ENCODE measurements around the gene UBE3D.
"Not testable (repeated sequence)": the region's sequence is repeated elsewhere in the genome, so short reads cannot be mapped to it uniquely, and the experiment has no call there.

UBE3D gene

DNA sequence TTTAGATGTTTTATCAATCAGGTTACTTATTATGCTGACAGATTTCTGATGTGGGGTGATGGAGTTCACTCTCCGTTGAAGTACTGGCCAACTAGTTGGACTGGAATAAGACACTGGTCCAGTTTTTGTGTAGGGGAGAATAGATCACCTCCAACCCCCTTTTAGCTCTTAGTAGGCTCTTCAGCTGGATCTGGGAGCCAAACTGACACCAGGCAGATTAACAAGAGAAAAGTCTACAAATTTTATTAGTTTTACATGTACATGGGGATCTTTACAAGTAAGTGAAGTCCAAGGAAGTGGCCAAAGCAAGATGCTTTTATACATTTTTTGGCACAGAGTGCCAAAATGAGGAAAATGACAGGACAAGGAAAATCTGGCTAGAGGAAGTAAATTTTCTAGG is 107.1 kb downstream of the UBE3D start:
- no peak overlapping the region for H3K4me3 ChIP-seq (ENCODE audit: insufficient read depth, low read depth, low read length, poor library complexity, severe bottlenecking)
- no peaks in the 10 kb centered on the region for H3K9me3 ChIP-seq (ENCODE audit: control insufficient read depth, low read length)
- H3K36me3 ChIP-seq (ENCODE audit: control insufficient read depth, insufficient read depth, low read length), result peaks cover 9% of the 10 kb centered on the region
- no peaks in the 10 kb centered on the region for H3K4me1 ChIP-seq (ENCODE audit: control insufficient read depth, insufficient read depth, low read length, poor library complexity, severe bottlenecking)
- DNase-seq, result no peak
- H3K27me3 ChIP-seq (replicated peaks; ENCODE audit: control insufficient read depth, insufficient read depth, low read length, poor library complexity, severe bottlenecking), result no peaks in the 10 kb centered on the region
- H3K27ac ChIP-seq (ENCODE audit: insufficient read depth, low read length, poor library complexity, severe bottlenecking), result no peak overlapping the region

- Histone ChIP-seq H3K27ac (ENCODE audit: insufficient read depth, low read length, poor library complexity, severe bottlenecking) (no peak overlapping the region), H3K36me3 (ENCODE audit: control insufficient read depth, insufficient read depth, low read length) (peaks cover 9% of the 10 kb centered on the region), H3K27me3 (replicated peaks; ENCODE audit: control insufficient read depth, insufficient read depth, low read length, poor library complexity, severe bottlenecking) (no peaks in the 10 kb centered on the region), H3K4me1 (ENCODE audit: control insufficient read depth, insufficient read depth, low read length, poor library complexity, severe bottlenecking) (no peaks in the 10 kb centered on the region), H3K9me3 (ENCODE audit: control insufficient read depth, low read length) (no peaks in the 10 kb centered on the region), H3K4me3 (ENCODE audit: insufficient read depth, low read depth, low read length, poor library complexity, severe bottlenecking) (no peak overlapping the region)
- no peak for DNase-seq
Measured at GRCh38 chr6:82957868-82958245, 107.8 kb downstream of the UBE3D start.

DNA sequence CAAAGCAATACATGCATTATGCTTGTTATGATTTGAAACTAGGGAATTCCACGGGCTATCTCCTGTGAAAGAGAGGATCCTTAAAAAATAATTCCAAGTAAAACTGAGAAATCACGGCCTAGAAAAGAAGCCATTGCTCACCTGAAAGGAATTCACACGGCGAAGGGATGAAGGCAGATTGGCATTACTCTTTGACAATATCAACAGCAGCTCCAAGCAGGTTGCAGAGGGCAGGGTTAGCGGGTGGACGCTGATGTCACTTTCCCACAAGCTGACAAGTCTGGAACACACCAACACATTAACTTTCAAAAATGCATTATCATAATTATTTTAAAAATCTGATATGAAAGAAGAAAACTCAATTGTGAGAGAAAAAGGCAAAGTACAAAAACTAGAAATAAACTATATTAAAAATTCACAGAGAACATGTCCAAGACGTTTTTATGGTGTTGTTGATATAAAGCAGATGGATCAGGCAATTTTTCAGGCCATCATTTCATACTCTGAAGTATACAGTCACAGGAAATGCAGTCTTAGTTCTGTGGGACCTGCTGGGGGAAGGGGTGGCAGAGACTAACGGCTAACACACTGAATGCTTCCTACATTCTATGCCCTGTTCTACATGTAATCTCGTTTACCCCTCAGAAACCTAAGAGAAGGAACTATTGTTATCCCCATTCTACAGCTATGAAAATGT is 108.3 kb downstream of the UBE3D start:
- no peaks in the 10 kb centered on the region for H3K27me3 ChIP-seq (replicated peaks; ENCODE audit: control insufficient read depth, insufficient read depth, low read length, poor library complexity, severe bottlenecking)
- no peak overlapping the region for H3K4me3 ChIP-seq (ENCODE audit: insufficient read depth, low read depth, low read length, poor library complexity, severe bottlenecking)
- DNase-seq, result no peak
- no peak overlapping the region for H3K27ac ChIP-seq (ENCODE audit: insufficient read depth, low read length, poor library complexity, severe bottlenecking)
- H3K4me1 ChIP-seq (ENCODE audit: control insufficient read depth, insufficient read depth, low read length, poor library complexity, severe bottlenecking), result no peaks in the 10 kb centered on the region
- H3K36me3 ChIP-seq (ENCODE audit: control insufficient read depth, insufficient read depth, low read length), result peaks cover 9% of the 10 kb centered on the region
- H3K9me3 ChIP-seq (ENCODE audit: control insufficient read depth, low read length), result no peaks in the 10 kb centered on the region

- Histone ChIP-seq H3K27ac (ENCODE audit: insufficient read depth, low read length, poor library complexity, severe bottlenecking) (no peak overlapping the region), H3K9me3 (ENCODE audit: control insufficient read depth, low read length) (no peaks in the 10 kb centered on the region), H3K4me1 (ENCODE audit: control insufficient read depth, insufficient read depth, low read length, poor library complexity, severe bottlenecking) (no peaks in the 10 kb centered on the region), H3K36me3 (ENCODE audit: control insufficient read depth, insufficient read depth, low read length) (peaks cover 12% of the 10 kb centered on the region), H3K27me3 (replicated peaks; ENCODE audit: control insufficient read depth, insufficient read depth, low read length, poor library complexity, severe bottlenecking) (no peaks in the 10 kb centered on the region), H3K4me3 (ENCODE audit: insufficient read depth, low read depth, low read length, poor library complexity, severe bottlenecking) (no peak overlapping the region)
- DNase-seq, result no peak
Measured at GRCh38 chr6:82955841-82956240, 109.8 kb downstream of the UBE3D start.

GRCh38 chr6:82954937-82955577 is 110.6 kb downstream of the UBE3D start:
- Histone ChIP-seq H3K27ac (ENCODE audit: insufficient read depth, low read length, poor library complexity, severe bottlenecking) (no peak overlapping the region), H3K36me3 (ENCODE audit: control insufficient read depth, insufficient read depth, low read length) (peaks cover 12% of the 10 kb centered on the region), H3K9me3 (ENCODE audit: control insufficient read depth, low read length) (no peaks in the 10 kb centered on the region), H3K27me3 (replicated peaks; ENCODE audit: control insufficient read depth, insufficient read depth, low read length, poor library complexity, severe bottlenecking) (no peaks in the 10 kb centered on the region), H3K4me3 (ENCODE audit: insufficient read depth, low read depth, low read length, poor library complexity, severe bottlenecking) (no peak overlapping the region), H3K4me1 (ENCODE audit: control insufficient read depth, insufficient read depth, low read length, poor library complexity, severe bottlenecking) (no peaks in the 10 kb centered on the region)
- no peak for DNase-seq

DNA sequence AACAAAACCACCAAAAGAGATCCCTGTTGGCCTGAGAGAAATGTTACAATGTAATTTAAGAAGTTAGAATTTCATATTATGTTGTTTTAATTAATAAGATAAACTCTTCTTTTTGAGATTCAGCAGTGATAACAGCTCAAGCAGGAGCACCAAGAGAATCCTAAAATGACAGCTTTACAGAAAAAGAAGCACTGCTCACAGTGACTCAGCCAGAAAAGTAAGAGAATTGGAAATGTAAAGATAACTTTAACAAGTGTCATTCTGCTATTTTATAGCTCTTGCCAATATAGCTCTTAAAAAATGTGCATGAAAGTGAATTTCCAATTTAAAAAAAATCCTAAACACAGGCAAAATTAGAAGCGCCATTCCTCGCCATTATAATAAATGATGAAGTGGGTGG is 111.3 kb downstream of the UBE3D start:
- no peaks in the 10 kb centered on the region for H3K4me1 ChIP-seq (ENCODE audit: control insufficient read depth, insufficient read depth, low read length, poor library complexity, severe bottlenecking)

GRCh38 chr6:82953871-82954270 is 111.8 kb downstream of the UBE3D start:
- H3K4me3 ChIP-seq (ENCODE audit: insufficient read depth, low read depth, low read length, poor library complexity, severe bottlenecking), result no peak overlapping the region
- H3K36me3 ChIP-seq (ENCODE audit: control insufficient read depth, insufficient read depth, low read length), result peaks cover 12% of the 10 kb centered on the region
- H3K9me3 ChIP-seq (ENCODE audit: control insufficient read depth, low read length), result no peaks in the 10 kb centered on the region
- H3K27me3 ChIP-seq (replicated peaks; ENCODE audit: control insufficient read depth, insufficient read depth, low read length, poor library complexity, severe bottlenecking), result no peaks in the 10 kb centered on the region
- H3K4me1 ChIP-seq (ENCODE audit: control insufficient read depth, insufficient read depth, low read length, poor library complexity, severe bottlenecking), result no peaks in the 10 kb centered on the region
- no peak for DNase-seq
- no peak overlapping the region for H3K27ac ChIP-seq (ENCODE audit: insufficient read depth, low read length, poor library complexity, severe bottlenecking)

More for the DNA sequence above, 111.3 kb downstream of the UBE3D start:
- no peak for DNase-seq
- H3K27ac ChIP-seq (ENCODE audit: insufficient read depth, low read length, poor library complexity, severe bottlenecking), result no peak overlapping the region
- no peaks in the 10 kb centered on the region for H3K27me3 ChIP-seq (replicated peaks; ENCODE audit: control insufficient read depth, insufficient read depth, low read length, poor library complexity, severe bottlenecking)
- peaks cover 12% of the 10 kb centered on the region for H3K36me3 ChIP-seq (ENCODE audit: control insufficient read depth, insufficient read depth, low read length)
- H3K4me3 ChIP-seq (ENCODE audit: insufficient read depth, low read depth, low read length, poor library complexity, severe bottlenecking), result no peak overlapping the region
- no peaks in the 10 kb centered on the region for H3K9me3 ChIP-seq (ENCODE audit: control insufficient read depth, low read length)

DNA sequence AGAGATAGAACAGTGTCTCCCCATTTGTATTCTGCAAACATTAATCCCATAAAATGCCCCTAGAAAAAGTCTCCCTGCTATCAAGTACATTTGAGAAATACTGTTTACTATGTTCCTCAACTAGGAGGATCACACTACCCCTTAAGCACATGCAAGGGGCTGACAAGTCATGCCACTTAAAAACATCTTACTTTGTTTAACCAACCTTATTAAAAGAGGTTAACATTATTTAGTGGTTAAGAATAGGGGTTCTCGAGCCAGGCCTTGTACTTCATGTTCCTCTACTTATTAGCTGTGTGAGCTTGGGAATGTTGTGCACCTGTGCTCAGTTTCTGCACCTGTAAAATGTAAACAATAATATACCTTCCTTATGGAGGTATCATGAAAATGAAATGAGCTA is 113.7 kb downstream of the UBE3D start:
- no peaks in the 10 kb centered on the region for H3K4me1 ChIP-seq (ENCODE audit: control insufficient read depth, insufficient read depth, low read length, poor library complexity, severe bottlenecking)
- no peak for DNase-seq
- peaks cover 8% of the 10 kb centered on the region for H3K36me3 ChIP-seq (ENCODE audit: control insufficient read depth, insufficient read depth, low read length)
- H3K4me3 ChIP-seq (ENCODE audit: insufficient read depth, low read depth, low read length, poor library complexity, severe bottlenecking), result no peak overlapping the region
- no peaks in the 10 kb centered on the region for H3K9me3 ChIP-seq (ENCODE audit: control insufficient read depth, low read length)
- no peak overlapping the region for H3K27ac ChIP-seq (ENCODE audit: insufficient read depth, low read length, poor library complexity, severe bottlenecking)
- H3K27me3 ChIP-seq (replicated peaks; ENCODE audit: control insufficient read depth, insufficient read depth, low read length, poor library complexity, severe bottlenecking), result no peaks in the 10 kb centered on the region

GRCh38 chr6:82951389-82951788 is 114.3 kb downstream of the UBE3D start:
- no peak overlapping the region for H3K4me3 ChIP-seq (ENCODE audit: insufficient read depth, low read depth, low read length, poor library complexity, severe bottlenecking)
- H3K27ac ChIP-seq (ENCODE audit: insufficient read depth, low read length, poor library complexity, severe bottlenecking), result no peak overlapping the region
- no peaks in the 10 kb centered on the region for H3K4me1 ChIP-seq (ENCODE audit: control insufficient read depth, insufficient read depth, low read length, poor library complexity, severe bottlenecking)
- no peak for DNase-seq
- no peaks in the 10 kb centered on the region for H3K27me3 ChIP-seq (replicated peaks; ENCODE audit: control insufficient read depth, insufficient read depth, low read length, poor library complexity, severe bottlenecking)
- H3K9me3 ChIP-seq (ENCODE audit: control insufficient read depth, low read length), result no peaks in the 10 kb centered on the region
- H3K36me3 ChIP-seq (ENCODE audit: control insufficient read depth, insufficient read depth, low read length), result peaks cover 8% of the 10 kb centered on the region

- not testable (repeated sequence) for H3K27ac ChIP-seq (ENCODE audit: insufficient read depth, low read length, poor library complexity, severe bottlenecking); DNase-seq; H3K27me3 ChIP-seq (replicated peaks; ENCODE audit: control insufficient read depth, insufficient read depth, low read length, poor library complexity, severe bottlenecking); H3K4me1 ChIP-seq (ENCODE audit: control insufficient read depth, insufficient read depth, low read length, poor library complexity, severe bottlenecking); H3K9me3 ChIP-seq (ENCODE audit: control insufficient read depth, low read length); H3K4me3 ChIP-seq (ENCODE audit: insufficient read depth, low read depth, low read length, poor library complexity, severe bottlenecking); H3K36me3 ChIP-seq (ENCODE audit: control insufficient read depth, insufficient read depth, low read length)
Measured at GRCh38 chr6:82930915-82931314, 134.7 kb downstream of the UBE3D start.

Data from effector memory CD4-positive, alpha-beta T cell (primary cell).